H9 (cell line): ENCODE measurements around the gene RAPH1. TPM values are rescaled to one million over a fixed set of nuclear protein-coding genes. Genes with fewer than 3 reads are reported as not detected.

Source experiments
- DNase-seq: peaks from one replicate; pipeline ENCODE4 v3.0.0-alpha.2; 2017
- H2AFZ ChIP-seq: one replicate; pipeline ENCODE4 v1.6.1; 2013; ENCODE audit warnings: mild to moderate bottlenecking, low read length, control low read depth, moderate library complexity
- H2AK5ac ChIP-seq: 2 replicates; pipeline ENCODE4 v1.6.1; 2013; ENCODE audit warnings: low read length, control low read depth, mixed read lengths; ENCODE audit not compliant: insufficient read length
- H2BK120ac ChIP-seq: one replicate; pipeline ENCODE4 v1.6.1; 2013; ENCODE audit warnings: low read depth, mild to moderate bottlenecking, low read length, control low read depth, inconsistent platforms; ENCODE audit not compliant: poor library complexity, severe bottlenecking
- H2BK12ac ChIP-seq: 2 replicates; pipeline ENCODE4 v1.6.1; 2013; ENCODE audit warnings: low read length, control low read depth, mixed read lengths, low read depth; ENCODE audit not compliant: insufficient read length
- H2BK15ac ChIP-seq: 2 replicates; pipeline ENCODE4 v1.6.1; 2013; ENCODE audit warnings: low read depth, low read length, control low read depth
- H2BK20ac ChIP-seq: one replicate; pipeline ENCODE4 v1.6.1; 2013; ENCODE audit warnings: low read depth, mild to moderate bottlenecking, low read length, control low read depth, inconsistent platforms; ENCODE audit not compliant: poor library complexity, severe bottlenecking
- H2BK5ac ChIP-seq: 2 replicates; pipeline ENCODE4 v1.6.1; 2013; ENCODE audit warnings: low read length, control low read depth, mixed read lengths; ENCODE audit not compliant: insufficient read length
- H3K14ac ChIP-seq: 2 replicates; pipeline ENCODE4 v1.6.1; 2013; ENCODE audit warnings: low read length, control low read depth; ENCODE audit not compliant: insufficient read depth
- H3K18ac ChIP-seq: 2 replicates; pipeline ENCODE4 v1.6.1; 2013; ENCODE audit warnings: low read depth, mild to moderate bottlenecking, mixed read lengths, low read length, control low read depth; ENCODE audit not compliant: insufficient read length
- H3K23ac ChIP-seq: 2 replicates; pipeline ENCODE4 v1.6.1; 2013; ENCODE audit warnings: low read length, control low read depth, mixed read lengths, low read depth; ENCODE audit not compliant: insufficient read length
- H3K23me2 ChIP-seq: 2 replicates; pipeline ENCODE4 v1.6.1; 2013; ENCODE audit warnings: low read depth, mild to moderate bottlenecking, mixed read lengths, low read length, control low read depth; ENCODE audit not compliant: insufficient read length, poor library complexity, severe bottlenecking
- H3K27ac ChIP-seq: 2 replicates; pipeline ENCODE4 v1.5.1; 2013; ENCODE audit warnings: low read length, control low read depth, mixed read lengths, low read depth; ENCODE audit not compliant: insufficient read length
- H3K27me3 ChIP-seq: 2 replicates; pipeline ENCODE4 v1.6.1; 2013; ENCODE audit warnings: low read length, control low read depth, inconsistent platforms; ENCODE audit not compliant: insufficient read depth
- H3K4ac ChIP-seq: 2 replicates; pipeline ENCODE4 v1.6.1; 2013; ENCODE audit warnings: low read depth, mild to moderate bottlenecking, control low read depth, inconsistent platforms, low read length, moderate library complexity
- H3K4me1 ChIP-seq: 2 replicates; pipeline ENCODE4 v1.6.1; 2013; ENCODE audit warnings: low read length, control low read depth, inconsistent platforms; ENCODE audit not compliant: insufficient read depth
- H3K4me2 ChIP-seq: 2 replicates; pipeline ENCODE4 v1.6.1; 2013; ENCODE audit warnings: low read length, control low read depth, mixed read lengths; ENCODE audit not compliant: insufficient read length, insufficient read depth
- H3K56ac ChIP-seq: 2 replicates; pipeline ENCODE4 v1.6.1; 2013; ENCODE audit warnings: low read depth, mild to moderate bottlenecking, mixed read lengths, low read length, control low read depth; ENCODE audit not compliant: insufficient read length
- H3K79me1 ChIP-seq: 2 replicates; pipeline ENCODE4 v1.6.1; 2013; ENCODE audit warnings: low read depth, mild to moderate bottlenecking, moderate library complexity, low read length, control low read depth, inconsistent platforms; ENCODE audit not compliant: insufficient read depth, poor library complexity, severe bottlenecking
- H3K79me2 ChIP-seq: 2 replicates; pipeline ENCODE4 v1.6.1; 2013; ENCODE audit warnings: low read length, control low read depth, inconsistent platforms; ENCODE audit not compliant: insufficient read depth
- H3K9ac ChIP-seq: 2 replicates; pipeline ENCODE4 v1.6.1; 2013; ENCODE audit warnings: low read length, control low read depth, mixed read lengths; ENCODE audit not compliant: insufficient read length; ENCODE audit errors: extremely low read depth
- H3K9me3 ChIP-seq: one replicate; pipeline ENCODE4 v1.6.1; 2013; ENCODE audit warnings: low read depth, low read length, inconsistent platforms; ENCODE audit not compliant: control insufficient read depth
- H3T11ph ChIP-seq: one replicate; pipeline ENCODE4 v1.6.1; 2013; ENCODE audit warnings: mild to moderate bottlenecking, low read length, control low read depth, inconsistent platforms
- H4K20me1 ChIP-seq: one replicate; pipeline ENCODE4 v1.6.1; 2013; ENCODE audit not compliant: control insufficient read depth, insufficient read length, insufficient read depth
- H4K5ac ChIP-seq: 2 replicates; pipeline ENCODE4 v1.6.1; 2013; ENCODE audit warnings: low read depth, mild to moderate bottlenecking, mixed read lengths, low read length, control low read depth; ENCODE audit not compliant: insufficient read length
- H4K8ac ChIP-seq: replicated peaks from 2 replicates; pipeline ENCODE4 v1.6.1; 2013; ENCODE audit warnings: low read length, control low read depth, mixed read lengths, low read depth; ENCODE audit not compliant: insufficient read length
- H4K91ac ChIP-seq: 2 replicates; pipeline ENCODE4 v1.6.1; 2013; ENCODE audit warnings: low read depth, mild to moderate bottlenecking, moderate library complexity, mixed read lengths, low read length, control low read depth; ENCODE audit not compliant: insufficient read length
- H3K27ac Mint-ChIP-seq, 3 experiments: 2 replicates in 2 of 3; 3 replicates in 1 of 3; pipeline ENCODE4 v1.8.0; 2020 to 2021; ENCODE audit warnings: mixed read lengths in 3 of 3, mild to moderate bottlenecking in 1 of 3, moderate library complexity in 1 of 3
- H3K27me3 Mint-ChIP-seq: 2 replicates; pipeline ENCODE4 v1.8.0; 2021; ENCODE audit warnings: low read depth, mild to moderate bottlenecking, moderate library complexity, mixed read lengths
- H3K36me3 Mint-ChIP-seq, 3 experiments: 2 replicates in 2 of 3; 3 replicates in 1 of 3; pipeline ENCODE4 v1.8.0; 2020 to 2021; ENCODE audit warnings: low read depth in 3 of 3, mixed read lengths in 3 of 3; ENCODE audit not compliant: insufficient read depth in 1 of 3
- H3K4me1 Mint-ChIP-seq, 2 experiments: 2 replicates each; pipeline ENCODE4 v1.8.0; 2020; ENCODE audit warnings: mixed read lengths in 2 of 2
- H3K4me3 Mint-ChIP-seq, 2 experiments: 2 replicates in 1 of 2; 3 replicates in 1 of 2; pipeline ENCODE4 v1.8.0; 2020 to 2021; ENCODE audit warnings: mild to moderate bottlenecking in 2 of 2, mixed read lengths in 2 of 2, moderate library complexity in 1 of 2
- H3K9me3 Mint-ChIP-seq, 2 experiments: 2 replicates in 1 of 2; 3 replicates in 1 of 2; pipeline ENCODE4 v1.8.0; 2020; ENCODE audit warnings: mild to moderate bottlenecking in 2 of 2, mixed read lengths in 2 of 2, moderate library complexity in 1 of 2
- CTCF ChIP-seq: fragments of 200-600 bp; sonication (generic); conservative IDR thresholded peaks from 3 replicates; pipeline ENCODE4 v1.8.0; 2021; ENCODE audit warnings: antibody characterized with exemption, mild to moderate bottlenecking
- WGBS: extraction: QIAGEN DNeasy Blood & Tissue Kit; methylation state at CpG from one replicate; pipeline ENCODE4 v1.1.7; 2013; ENCODE audit warnings: missing lambda C conversion rate, low lambda C conversion rate, mixed read lengths; ENCODE audit not compliant: insufficient read length; ENCODE audit errors: extremely low coverage; 5-methylcytosine and 5-hydroxymethylcytosine counted together
- total RNA-seq: library from RNA; stranded (reverse); gene quantifications from 2 replicates; pipeline ENCODE4 v1.2.1, GENCODE V29; 2021

RAPH1 gene
- total RNA-seq, 1 experiment from 2014 or later: 17.1 TPM

- H3K4me2 ChIP-seq: no peak overlapping the region
- H4K5ac ChIP-seq: no peak overlapping the region
- no peak overlapping the region for H3K23ac ChIP-seq
- no peak overlapping the region for H2AK5ac ChIP-seq
- DNase-seq: no peak
- no peak overlapping the region for H3K4ac ChIP-seq
- no peaks in the 10 kb centered on the region for H4K20me1 ChIP-seq
- H3K27ac ChIP-seq: no peak overlapping the region
- no peak overlapping the region for H4K91ac ChIP-seq
- no peak overlapping the region for H3K9ac ChIP-seq
- H3K27ac Mint-ChIP-seq: peak overlapping the region in 1 of 3 experiments; percentile 31; a peak in 2 of 7 replicates
- H3K56ac ChIP-seq: no peak overlapping the region
- H4K8ac ChIP-seq: no peak overlapping the region
- no peaks in the 10 kb centered on the region for H3K9me3 ChIP-seq
- no peaks in the 10 kb centered on the region; the same call in 1 of the 2 replicates for H3K4me1 ChIP-seq
- no peaks in the 10 kb centered on the region for H3K9me3 Mint-ChIP-seq
- no peaks in the 10 kb centered on the region for H3K27me3 Mint-ChIP-seq
- no peak overlapping the region for H3K14ac ChIP-seq
- no peak overlapping the region for H3K4me3 Mint-ChIP-seq
- H2BK5ac ChIP-seq: no peak overlapping the region
- peaks cover 10% of the 10 kb centered on the region for H3K79me1 ChIP-seq
- WGBS: no CpG with 5 or more reads among the region's 1 CpG
- H3K23me2 ChIP-seq: no peaks in the 10 kb centered on the region
- H3K27me3 ChIP-seq: no peaks in the 10 kb centered on the region
- peaks cover 16 to 26% of the 10 kb centered on the region in 2 experiments for H3K4me1 Mint-ChIP-seq
- H2BK120ac ChIP-seq: no peak overlapping the region
- no peak overlapping the region for H2AFZ ChIP-seq
- H2BK20ac ChIP-seq: no peak overlapping the region
- peaks cover 11% of the 10 kb centered on the region; the same call in 1 of the 2 replicates for H3K79me2 ChIP-seq
- no peak overlapping the region for H3K18ac ChIP-seq
- H2BK15ac ChIP-seq: no peak overlapping the region
- TF ChIP-seq CTCF: no peak
- H3T11ph ChIP-seq: no peak overlapping the region
- H2BK12ac ChIP-seq: no peak overlapping the region
- peaks cover 18 to 25% (median 22%) of the 10 kb centered on the region in 3 experiments for H3K36me3 Mint-ChIP-seq
These were observed 188.5 kb downstream of the RAPH1 start for GRCh38 chr2:203346612-203347011.
